GM21619 (cell line): ENCODE results near the gene CCDC187.
"Not testable (repeated sequence)": the region's sequence is repeated elsewhere in the genome, so short reads cannot be mapped to it uniquely, and the experiment has no call there.

Experiments used
- ATAC-seq: cut with Tn5 transposase; IDR thresholded peaks from one replicate; pipeline ENCODE4 v1.9.1; 2021; ENCODE audit not compliant: unreplicated experiment

Gene CCDC187

DNA sequence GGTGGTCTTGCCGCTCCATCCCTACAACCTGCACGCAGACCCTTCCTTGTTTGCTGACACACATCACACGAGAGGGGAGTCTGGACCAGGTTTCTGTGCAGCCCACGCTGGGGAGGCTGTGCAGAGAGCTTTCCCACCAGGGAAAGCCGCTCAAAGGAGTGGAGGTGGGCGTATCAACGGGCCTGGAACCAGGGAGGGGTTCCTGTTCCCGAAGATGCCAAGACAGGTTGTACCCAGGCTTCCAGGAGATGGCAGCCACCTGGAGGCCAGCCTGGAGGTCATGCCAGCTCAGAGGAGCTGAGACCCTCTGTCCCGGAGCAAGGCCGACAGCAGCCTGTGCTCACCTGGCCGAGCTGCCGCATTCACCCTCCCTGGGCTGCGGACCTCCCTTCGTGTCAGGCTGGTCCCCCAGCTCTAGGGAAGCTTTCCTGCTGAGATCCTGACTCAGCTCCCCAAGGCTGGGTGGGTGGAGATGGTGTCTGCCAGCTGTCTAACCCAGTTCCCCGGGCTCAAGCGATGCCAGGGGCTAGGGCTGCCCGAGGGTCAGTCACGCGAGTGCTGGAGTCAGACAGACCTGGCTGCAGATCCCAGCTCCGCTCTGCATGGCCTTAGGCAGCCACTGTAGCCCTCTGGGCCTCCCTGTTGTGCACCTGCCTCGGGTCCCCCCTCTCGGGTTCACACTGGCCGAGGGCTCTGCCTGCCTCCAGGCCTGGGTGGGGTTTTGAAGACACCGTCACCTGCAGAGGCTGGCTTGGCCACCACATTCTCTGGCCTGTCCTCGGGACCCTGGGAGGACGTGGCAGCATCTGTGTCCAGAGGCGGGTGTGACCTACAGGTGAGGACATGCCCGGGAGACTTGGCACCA is 29.7 kb downstream of the CCDC187 start:
- ATAC-seq, result no peak

DNA sequence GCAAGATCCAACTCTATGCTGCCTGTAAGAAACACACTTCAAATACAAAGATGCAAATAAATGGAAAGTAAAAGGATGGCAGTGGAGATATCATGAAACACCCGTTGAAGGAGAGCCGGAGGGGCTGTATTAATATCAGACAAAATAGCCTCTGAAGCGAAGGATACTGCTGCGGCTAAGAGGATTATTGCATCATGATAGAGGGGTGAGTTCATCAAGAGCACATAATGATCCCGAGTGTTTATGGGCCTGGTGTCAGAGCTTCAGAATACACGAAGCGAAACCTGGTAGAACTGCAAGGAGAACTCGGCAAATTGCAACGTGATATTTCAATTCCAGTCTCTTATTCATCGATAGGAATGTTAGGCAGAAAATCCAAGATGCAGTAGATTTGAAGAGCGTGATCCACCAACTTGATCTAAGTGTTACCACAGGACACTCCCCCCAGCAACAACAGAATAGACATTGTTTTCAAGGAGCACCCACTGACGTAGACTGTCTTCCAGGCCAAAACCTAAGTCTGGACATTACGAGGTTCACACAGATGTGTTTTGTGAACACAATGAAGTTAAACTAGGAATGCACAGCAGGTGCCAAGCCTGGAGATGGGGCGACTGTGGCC is 30.5 kb downstream of the CCDC187 start:
- no peak for ATAC-seq

- ATAC-seq, result no peak
These were observed 33.7 kb downstream of the CCDC187 start for GRCh38 chr9:136270173-136270705.

DNA sequence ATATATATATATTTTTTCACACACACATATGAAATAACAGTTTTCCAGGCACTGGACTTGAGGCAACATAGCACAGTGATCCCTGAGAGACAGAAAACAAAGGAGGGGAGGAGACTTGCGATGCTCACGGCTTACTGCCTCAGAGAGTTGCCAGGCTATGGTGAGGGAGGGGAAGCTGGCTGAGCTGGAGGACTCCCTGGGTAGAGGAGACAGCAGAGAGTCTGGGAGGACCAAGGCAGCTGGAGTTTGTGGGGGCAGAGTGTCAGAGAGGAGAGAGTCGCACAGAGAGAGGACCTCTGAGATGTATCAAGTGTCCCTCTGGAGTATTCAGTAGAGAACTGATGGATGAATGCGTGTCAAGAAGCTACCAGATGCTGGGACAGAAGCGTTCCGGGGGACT is 35.2 kb downstream of the CCDC187 start:
- ATAC-seq, result no peak

DNA sequence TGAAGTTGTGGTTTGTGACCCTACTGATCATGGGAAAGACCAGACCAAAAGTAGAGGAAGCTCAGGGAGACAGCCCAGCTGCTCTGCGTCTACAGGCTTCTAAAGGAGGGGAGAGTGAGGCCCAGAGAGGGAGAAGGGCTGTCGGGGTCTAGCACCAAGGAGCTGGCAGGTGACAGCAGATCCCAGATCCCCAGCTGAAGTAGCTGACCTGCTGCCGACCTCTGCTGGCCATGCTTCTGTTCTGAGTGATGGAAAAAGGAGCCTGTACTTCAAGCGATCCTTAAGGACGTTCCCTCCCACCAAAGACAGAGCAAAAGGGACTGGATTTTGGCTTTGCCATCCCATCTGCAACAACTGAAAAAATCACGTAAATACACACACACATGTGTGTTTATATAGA is 35.6 kb downstream of the CCDC187 start:
- ATAC-seq, result no peak

DNA sequence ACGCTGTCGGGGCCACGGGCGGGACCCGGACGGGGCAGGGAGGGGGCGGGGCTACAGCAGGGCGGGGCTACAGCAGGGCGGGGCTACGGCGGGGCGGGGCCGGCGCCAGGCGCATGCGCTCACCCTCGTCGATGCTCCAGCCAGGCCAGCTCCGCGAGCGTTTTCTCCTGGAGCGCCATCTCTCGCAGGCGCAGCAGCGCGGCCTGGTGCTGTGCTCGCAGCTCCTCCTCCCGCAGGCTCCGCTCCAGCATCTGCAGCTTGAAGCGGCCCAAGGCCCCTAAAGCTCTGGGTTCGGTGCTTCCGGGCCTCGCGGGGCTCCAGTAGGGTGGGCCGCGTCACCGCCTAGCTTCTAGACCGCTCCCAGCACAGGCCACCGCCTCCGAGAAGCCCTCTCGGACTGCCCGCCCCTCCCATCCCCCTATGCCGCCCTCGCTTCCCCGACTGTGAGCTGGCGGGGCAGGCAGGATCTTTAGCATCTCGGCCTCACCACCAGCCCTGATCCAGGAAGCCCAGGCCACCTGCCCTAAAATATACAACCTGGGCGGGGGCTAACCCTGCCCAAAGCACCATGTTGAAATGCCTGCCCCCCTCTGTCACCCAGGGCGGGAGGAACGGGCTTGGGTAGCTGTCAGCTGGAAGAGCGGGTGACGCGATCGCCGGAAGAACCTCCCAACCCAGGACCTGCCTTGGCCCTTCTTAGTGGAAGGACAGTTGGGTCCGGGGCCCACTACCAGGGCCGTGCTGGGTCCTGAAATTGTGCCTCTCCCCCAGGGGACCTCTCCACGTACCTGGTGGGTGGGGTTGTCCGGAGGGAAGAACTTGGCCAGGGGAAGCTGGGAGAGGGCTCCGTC is 36.4 kb downstream of the CCDC187 start:
- ATAC-seq, result no peak

DNA sequence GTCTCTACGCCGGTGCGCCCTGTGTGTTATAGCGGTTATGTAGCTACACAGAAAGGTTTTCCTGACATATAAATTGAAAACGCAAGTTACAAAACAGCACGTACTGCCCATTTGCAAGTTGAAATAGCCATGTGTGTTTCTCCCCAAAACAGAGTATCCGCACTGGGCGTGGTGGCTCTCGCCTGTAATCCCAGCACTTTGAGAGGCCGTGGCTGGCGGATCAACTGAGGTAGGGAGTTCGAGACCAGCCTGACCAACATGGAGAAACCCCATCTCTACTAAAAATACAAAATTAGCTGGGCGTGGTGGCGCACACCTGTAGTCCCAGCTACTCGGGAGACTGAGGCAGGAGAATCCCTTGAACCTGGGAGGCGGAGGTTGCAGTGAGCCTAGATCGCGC is 37.3 kb downstream of the CCDC187 start:
- ATAC-seq, result not testable (repeated sequence)

DNA sequence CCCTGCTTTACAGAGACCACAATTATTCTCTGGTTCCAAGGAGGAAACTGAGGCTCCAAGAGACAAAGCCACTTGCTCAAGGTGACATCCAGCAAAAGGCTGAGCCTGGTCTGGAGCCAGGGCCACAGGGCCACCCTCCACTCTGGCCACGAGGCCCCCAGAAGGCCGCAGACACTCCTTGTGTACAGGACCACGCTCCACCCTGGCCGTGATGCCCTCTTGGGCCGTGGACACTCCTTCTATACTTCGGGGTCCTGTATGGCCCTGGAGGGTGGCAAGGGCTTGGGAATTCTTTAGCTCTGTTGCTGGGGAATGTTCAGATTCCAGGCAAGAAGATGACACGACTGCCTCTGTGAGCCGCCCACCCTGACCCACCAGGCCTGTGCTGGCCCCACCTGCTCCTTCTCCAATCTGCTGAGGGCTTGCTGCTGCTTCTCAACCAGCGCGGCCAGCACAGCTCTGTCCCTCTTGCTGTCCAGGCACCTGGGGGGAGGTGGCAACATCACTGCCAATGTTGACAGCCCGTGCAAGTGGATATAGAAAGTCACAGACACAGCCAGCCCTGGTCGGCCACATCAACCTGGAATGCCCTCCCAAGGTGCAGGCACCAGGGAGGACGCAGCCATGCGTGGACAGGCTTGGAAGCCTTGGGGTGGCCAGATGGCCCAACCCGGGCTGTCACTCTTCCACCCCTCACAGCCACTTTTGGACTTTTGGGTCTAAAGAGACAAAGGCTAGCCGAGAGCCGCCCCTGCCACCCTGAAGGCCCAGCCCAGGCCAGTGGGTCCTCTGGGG is 38.1 kb downstream of the CCDC187 start:
- no peak for ATAC-seq

DNA sequence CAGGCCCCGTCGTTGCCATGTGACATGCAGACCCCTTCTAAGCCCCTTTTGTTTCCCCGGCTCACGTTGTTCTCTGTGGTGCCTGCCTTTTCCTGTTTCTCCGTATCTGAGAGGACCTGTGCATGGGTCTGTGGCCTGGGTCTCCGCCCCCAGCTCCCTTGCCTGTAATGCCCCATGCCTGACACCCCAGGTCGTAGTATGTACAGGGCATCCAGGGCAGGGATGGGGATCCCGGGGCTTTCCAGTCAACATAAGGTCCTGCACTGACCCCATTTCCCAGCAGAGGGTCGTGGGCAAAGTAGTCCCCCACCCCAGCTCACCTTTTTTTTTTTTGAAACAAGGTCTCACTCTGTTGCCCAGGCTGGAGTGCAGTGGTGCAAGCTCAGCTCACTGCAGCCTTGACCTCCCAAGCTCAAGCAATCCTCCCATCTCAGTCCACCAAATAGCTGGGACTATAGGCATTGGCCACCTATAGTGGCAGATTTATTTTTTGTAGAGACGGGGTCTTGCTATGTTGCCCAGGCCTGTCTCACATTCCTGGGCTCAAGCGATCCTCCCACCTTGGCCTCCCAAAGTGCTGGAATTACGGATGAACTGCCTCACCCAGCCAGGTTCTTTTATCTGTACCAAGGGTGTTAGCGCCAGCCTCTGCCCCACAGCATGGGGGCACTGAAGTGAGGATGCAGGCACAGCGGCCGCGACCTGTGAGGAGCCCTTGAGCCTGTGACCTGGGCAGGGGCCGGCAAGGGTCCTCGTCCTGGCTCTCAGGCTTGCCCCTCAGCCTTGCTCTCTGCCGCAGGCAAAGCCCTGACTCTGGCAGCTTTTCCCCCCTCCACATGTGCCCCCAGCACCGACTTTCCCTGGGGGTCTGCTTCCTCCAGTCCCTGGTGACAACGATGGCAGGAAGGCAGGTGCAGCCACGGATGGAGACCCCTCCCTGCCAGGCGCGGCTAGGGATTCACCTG is 39.2 kb downstream of the CCDC187 start:
- no peak for ATAC-seq

DNA sequence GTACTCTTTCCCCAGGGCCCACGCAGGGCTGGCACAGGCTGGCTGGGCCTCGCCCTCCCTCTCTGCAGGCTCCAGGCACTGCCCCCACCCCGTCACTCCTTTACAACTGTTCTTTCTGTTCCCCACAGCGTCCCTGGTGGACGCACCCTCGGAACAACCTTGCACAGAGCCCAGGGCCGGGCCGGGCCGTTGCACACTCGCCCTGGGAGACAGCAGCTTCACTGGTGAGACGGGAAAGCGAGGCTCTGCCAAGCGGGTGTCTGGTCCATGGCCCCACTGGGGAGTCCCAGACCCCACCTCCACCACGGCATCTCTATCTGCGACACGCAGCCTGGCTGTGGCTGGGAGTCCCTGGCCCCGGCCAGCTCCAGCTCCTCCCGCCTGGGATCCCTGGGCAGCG is 39.9 kb downstream of the CCDC187 start:
- ATAC-seq, result no peak

GRCh38 chr9:136262671-136263178 is 41.2 kb downstream of the CCDC187 start:
- ATAC-seq, result no peak

GRCh38 chr9:136261686-136262430 is 42.0 kb downstream of the CCDC187 start:
- no peak for ATAC-seq

DNA sequence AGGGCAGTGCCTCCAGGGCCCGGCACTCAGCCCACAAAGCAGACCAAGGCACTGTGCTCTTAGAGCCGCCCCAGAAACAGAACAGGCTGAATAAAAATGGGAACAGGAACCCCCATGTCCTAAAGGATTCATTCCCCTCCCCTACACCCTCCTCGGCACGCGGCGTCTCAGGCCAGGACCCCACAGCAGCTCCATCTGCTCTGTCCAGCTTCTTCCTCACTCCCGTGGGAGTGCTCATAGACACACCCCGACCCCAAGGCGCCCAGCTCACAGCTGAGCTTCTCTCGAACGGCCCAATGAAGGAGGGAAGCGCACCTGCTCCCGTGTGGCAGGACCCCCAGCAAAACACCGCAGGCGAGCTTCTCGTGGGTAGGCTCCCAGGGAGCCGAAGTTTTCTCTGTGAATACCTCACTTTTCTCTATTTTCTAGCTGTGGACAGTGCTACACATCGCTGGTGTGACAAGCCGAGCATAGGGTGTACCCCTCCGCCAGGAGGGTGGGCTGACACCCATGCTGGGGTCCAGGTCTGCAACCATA is 42.9 kb downstream of the CCDC187 start:
- no peak for ATAC-seq

GRCh38 chr9:136260521-136260920 is 43.4 kb downstream of the CCDC187 start:
- no peak for ATAC-seq

DNA sequence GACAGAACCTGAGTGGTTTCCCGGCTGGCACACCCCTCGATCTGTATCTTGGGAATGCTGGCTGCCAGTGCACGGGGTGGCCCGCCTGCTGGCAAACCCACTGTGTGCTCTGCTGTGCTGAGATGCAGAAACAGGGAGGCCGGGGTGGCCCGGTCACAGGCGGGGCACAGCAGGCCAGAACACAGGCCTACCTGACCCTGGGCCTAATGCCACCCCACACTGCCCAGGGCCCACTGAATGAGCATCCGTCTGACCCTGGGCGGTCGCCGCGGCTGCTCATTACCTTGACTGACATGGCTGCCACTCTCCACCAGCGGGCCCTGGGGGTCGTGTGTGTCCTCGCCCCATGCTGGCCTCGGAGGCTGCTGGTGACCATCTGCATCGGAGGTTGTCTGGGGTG is 44.1 kb downstream of the CCDC187 start:
- ATAC-seq, result no peak

DNA sequence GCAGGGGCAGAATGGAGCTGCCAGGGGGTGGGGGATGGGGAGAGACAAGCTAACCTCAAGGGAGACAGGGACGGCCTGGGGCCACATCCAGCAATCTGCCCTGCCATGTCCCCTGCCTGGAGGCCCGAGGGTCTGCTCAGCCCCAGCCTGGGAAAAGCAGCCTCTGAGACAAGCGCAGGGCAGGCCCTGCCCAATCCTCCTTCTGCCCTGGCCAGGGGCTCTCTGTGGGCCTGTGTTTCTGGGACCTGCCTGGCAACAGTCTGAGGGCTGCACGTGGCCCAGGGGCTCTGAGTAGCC is 44.4 kb downstream of the CCDC187 start:
- no peak for ATAC-seq

- no peak for ATAC-seq
These were observed 44.9 kb downstream of the CCDC187 start for GRCh38 chr9:136258786-136259516.

DNA sequence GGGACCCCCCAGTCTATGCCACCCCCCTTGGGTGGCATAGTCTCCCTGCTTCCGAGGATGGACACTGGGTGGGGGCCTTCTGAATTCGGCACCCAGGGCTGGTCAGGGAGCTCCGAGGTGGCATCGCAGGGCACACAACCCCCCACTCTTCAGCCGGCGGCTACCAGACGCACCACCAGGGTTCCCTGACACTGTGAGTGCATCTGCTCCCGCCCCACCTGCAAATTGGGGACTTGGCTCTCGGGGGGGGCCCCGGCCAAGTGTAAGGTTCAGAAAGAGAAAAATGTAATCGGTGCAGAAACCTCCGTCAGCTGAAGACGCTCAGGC is 45.6 kb downstream of the CCDC187 start:
- ATAC-seq, result no peak
